GM23248 (cell line): Measurements from ENCODE around the gene MIB1. TPM values are rescaled to one million over a fixed set of nuclear protein-coding genes. Genes with fewer than 3 reads are reported as not detected.

Source experiments
- DNase-seq: peaks from one replicate; pipeline ENCODE4 v3.0.0-alpha.2; 2015
- H2AFZ ChIP-seq: fragments of 200-600 bp; sonication (generic); 2 replicates; pipeline ENCODE4 v1.6.1; 2016; ENCODE audit warnings: antibody characterized with exemption
- H3F3A ChIP-seq: fragments of 200-600 bp; sonication (generic); 2 replicates; pipeline ENCODE4 v1.6.1; 2016; ENCODE audit warnings: mild to moderate bottlenecking, antibody characterized with exemption, mixed run types; ENCODE audit not compliant: insufficient read depth
- H3K27ac ChIP-seq: fragments of 200-600 bp; sonication (generic); 2 replicates; pipeline ENCODE4 v1.5.1; 2016; ENCODE audit warnings: mild to moderate bottlenecking
- H3K27me3 ChIP-seq: fragments of 200-600 bp; sonication (generic); replicated peaks from 2 replicates; pipeline ENCODE4 v1.6.1; 2016; ENCODE audit warnings: mild to moderate bottlenecking; ENCODE audit not compliant: insufficient read depth
- H3K36me3 ChIP-seq: fragments of 200-600 bp; sonication (generic); 2 replicates; pipeline ENCODE4 v1.6.1; 2016; ENCODE audit warnings: low read depth, mild to moderate bottlenecking
- H3K4me1 ChIP-seq: fragments of 200-600 bp; sonication (generic); 2 replicates; pipeline ENCODE4 v1.6.1; 2016; ENCODE audit warnings: mild to moderate bottlenecking; ENCODE audit not compliant: insufficient read depth
- H3K4me2 ChIP-seq: fragments of 200-600 bp; sonication (generic); one replicate; pipeline ENCODE4 v1.6.1; 2016; ENCODE audit warnings: mild to moderate bottlenecking; ENCODE audit not compliant: unreplicated experiment
- H3K4me3 ChIP-seq: fragments of 200-600 bp; sonication (generic); 2 replicates; pipeline ENCODE4 v1.5.1; 2016; ENCODE audit warnings: mild to moderate bottlenecking
- H3K79me2 ChIP-seq: fragments of 200-600 bp; sonication (generic); 2 replicates; pipeline ENCODE4 v1.6.1; 2016; ENCODE audit warnings: mild to moderate bottlenecking; ENCODE audit not compliant: insufficient read depth
- H3K9ac ChIP-seq: fragments of 200-600 bp; sonication (generic); 2 replicates; pipeline ENCODE4 v1.6.1; 2016; ENCODE audit warnings: mild to moderate bottlenecking
- H3K9me2 ChIP-seq: fragments of 200-600 bp; sonication (generic); 2 replicates; pipeline ENCODE4 v1.6.1; 2016; ENCODE audit warnings: mixed run types, mild to moderate bottlenecking, moderate library complexity; ENCODE audit not compliant: insufficient read depth
- H3K9me3 ChIP-seq: fragments of 200-600 bp; sonication (generic); one replicate; pipeline ENCODE4 v1.6.1; 2017; ENCODE audit warnings: low read depth
- H4K20me1 ChIP-seq: fragments of 200-600 bp; sonication (generic); 2 replicates; pipeline ENCODE4 v1.6.0; 2016; ENCODE audit not compliant: insufficient read depth
- EZH2 ChIP-seq: fragments of 200-600 bp; sonication (generic); IDR thresholded peaks from 2 replicates; pipeline ENCODE4 v1.6.1; 2018; ENCODE audit warnings: antibody characterized with exemption, mild to moderate bottlenecking; ENCODE audit not compliant: insufficient read depth, poor library complexity, severe bottlenecking
- EZH2phosphoT487 ChIP-seq: fragments of 200-600 bp; sonication (generic); IDR thresholded peaks from 2 replicates; pipeline ENCODE4 v1.6.1; 2018; ENCODE audit warnings: antibody characterized with exemption, moderate library complexity, mild to moderate bottlenecking, low read depth; ENCODE audit not compliant: insufficient read depth
- WGBS, 2 experiments: methylation state at CpG; one replicate each; pipeline ENCODE4 v1.1.6; 2015 to 2017; ENCODE audit warnings: low lambda C conversion rate in 2 of 2, low coverage in 1 of 2; ENCODE audit errors: missing lambda C conversion rate in 2 of 2; 5-methylcytosine and 5-hydroxymethylcytosine counted together
- in situ Hi-C: fragments of 300-500 bp; cut with MboI; formaldehyde crosslinking; loops from 2 replicates; pipeline ENCODE4 v1.15.0; 2020
- polyA plus RNA-seq: library from polyadenylated mRNA; unstranded; fragments of >200 nt; fragmentation: Nextera tagmentation; extraction: Ambion mirVana; gene quantifications from 2 replicates; pipeline ENCODE4 v1.2.1, GENCODE V29; 2016
- total RNA-seq: library from RNA; depleted of rRNA; stranded (reverse); fragments of >200 nt; shearing (Covaris generic); gene quantifications from 2 replicates; pipeline ENCODE4 v1.2.3, GENCODE V29; 2014

Gene MIB1
- total and polyA plus RNA-seq, 2 experiments from 2014 or later: 5.1 to 39.0 TPM

DNA sequence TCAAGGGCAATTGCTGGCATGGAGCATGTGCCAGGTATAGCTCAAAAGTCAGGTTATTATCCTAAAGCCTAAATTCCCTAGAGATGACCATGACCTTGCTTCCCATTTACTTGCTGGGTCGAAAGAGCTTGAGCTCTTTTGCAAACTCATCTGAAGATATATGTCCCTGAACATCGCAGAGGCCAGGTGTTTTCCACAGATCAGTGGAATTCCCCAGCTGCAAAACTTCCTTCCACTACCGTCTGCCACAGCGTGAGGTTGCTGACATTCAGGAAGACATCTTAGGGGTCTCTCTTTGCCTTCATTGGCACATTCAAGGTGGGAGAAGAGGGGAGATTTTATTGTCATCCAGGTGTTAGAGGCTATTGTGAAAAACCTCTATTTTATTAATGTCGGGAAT, 171.0 kb downstream of the MIB1 start:
- 25 to 26% methylated on average over 5 of the region's 5 CpGs for WGBS, 2 experiments

DNA sequence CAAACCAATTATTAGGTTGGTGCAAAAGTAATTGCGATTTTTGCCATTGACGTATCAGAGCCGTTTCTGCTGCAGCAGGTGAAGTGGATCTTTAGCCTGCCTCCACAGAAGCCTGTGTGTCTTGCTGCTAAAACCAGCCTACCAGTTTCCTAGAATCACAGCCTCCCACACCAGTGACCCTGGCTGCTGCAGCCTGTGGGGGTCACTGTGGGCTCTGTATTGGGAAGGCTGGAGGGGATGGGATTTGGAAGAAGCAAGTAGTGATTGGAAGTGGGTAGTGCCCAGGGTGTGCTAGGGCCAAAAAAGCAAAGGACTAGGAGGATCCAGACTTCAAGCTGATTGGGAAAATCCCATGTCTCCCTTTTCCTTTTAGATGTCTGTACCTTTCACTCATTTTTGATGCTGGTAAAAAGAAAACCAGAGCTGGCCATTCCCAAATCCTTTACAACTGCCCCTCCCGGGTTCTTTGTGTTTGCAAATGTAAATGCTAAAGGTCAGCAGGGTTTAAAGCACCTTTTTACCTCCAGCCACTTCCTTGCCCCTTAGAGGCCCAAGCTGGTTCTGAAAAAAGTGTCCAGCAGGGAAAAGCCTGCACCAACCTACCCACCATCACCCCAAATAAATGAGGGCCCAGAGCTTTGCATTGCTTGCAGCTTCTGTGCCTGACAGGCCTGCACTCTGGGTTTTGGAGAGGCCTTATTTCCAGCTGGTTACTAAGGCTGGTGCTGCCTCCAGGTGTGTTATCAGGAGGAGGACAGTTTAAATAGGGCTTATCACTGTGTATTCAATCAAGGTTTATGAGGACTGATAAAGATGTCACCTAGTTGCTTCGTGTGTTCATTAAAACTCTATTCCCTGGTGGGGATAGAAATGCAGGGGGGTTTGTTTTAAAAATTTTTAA, 172.0 kb downstream of the MIB1 start:
- H3F3A ChIP-seq: no peaks in the 10 kb centered on the region
- no peaks in the 10 kb centered on the region for H3K4me1 ChIP-seq
- no peaks in the 10 kb centered on the region for H3K9me2 ChIP-seq
- no peaks in the 10 kb centered on the region for H3K79me2 ChIP-seq
- peaks cover 31% of the 10 kb centered on the region for H3K27me3 ChIP-seq
- H3K4me3 ChIP-seq: no peak overlapping the region
- no peaks in the 10 kb centered on the region for H3K9me3 ChIP-seq
- H3K27ac ChIP-seq: no peak overlapping the region
- no peak overlapping the region for H3K9ac ChIP-seq
- no peak overlapping the region for H3K4me2 ChIP-seq
- H2AFZ ChIP-seq: no peak overlapping the region
- DNase-seq: no peak
- in situ Hi-C loops: loop anchor here (10.0 kb wide), 1 partner anchor 652 kb away; no protein-coding TSS in a partner anchor
- WGBS, 2 experiments: 23 to 36% methylated on average over 5 of the region's 5 CpGs
- no peaks in the 10 kb centered on the region for H4K20me1 ChIP-seq
- H3K36me3 ChIP-seq: no peaks in the 10 kb centered on the region
- TF ChIP-seq EZH2phosphoT487 (no peak), EZH2 (no peak)

More for the DNA sequence above, 171.0 kb downstream of the MIB1 start:
- Histone ChIP-seq H3K9ac (no peak overlapping the region), H3K9me3 (no peaks in the 10 kb centered on the region), H3K27ac (no peak overlapping the region), H3K36me3 (no peaks in the 10 kb centered on the region), H3K4me1 (no peaks in the 10 kb centered on the region), H3K27me3 (peaks cover 40% of the 10 kb centered on the region), H4K20me1 (no peaks in the 10 kb centered on the region), H3K4me3 (no peak overlapping the region), H3K4me2 (no peak overlapping the region), H3K79me2 (no peaks in the 10 kb centered on the region), H3F3A (no peaks in the 10 kb centered on the region), H3K9me2 (no peaks in the 10 kb centered on the region), H2AFZ (no peak overlapping the region)
- DNase-seq: no peak
- in situ Hi-C loops: loop anchor here (10.0 kb wide), 1 partner anchor 653 kb away; no protein-coding TSS in a partner anchor
- TF ChIP-seq EZH2phosphoT487: no peak
- TF ChIP-seq EZH2: no peak

DNA sequence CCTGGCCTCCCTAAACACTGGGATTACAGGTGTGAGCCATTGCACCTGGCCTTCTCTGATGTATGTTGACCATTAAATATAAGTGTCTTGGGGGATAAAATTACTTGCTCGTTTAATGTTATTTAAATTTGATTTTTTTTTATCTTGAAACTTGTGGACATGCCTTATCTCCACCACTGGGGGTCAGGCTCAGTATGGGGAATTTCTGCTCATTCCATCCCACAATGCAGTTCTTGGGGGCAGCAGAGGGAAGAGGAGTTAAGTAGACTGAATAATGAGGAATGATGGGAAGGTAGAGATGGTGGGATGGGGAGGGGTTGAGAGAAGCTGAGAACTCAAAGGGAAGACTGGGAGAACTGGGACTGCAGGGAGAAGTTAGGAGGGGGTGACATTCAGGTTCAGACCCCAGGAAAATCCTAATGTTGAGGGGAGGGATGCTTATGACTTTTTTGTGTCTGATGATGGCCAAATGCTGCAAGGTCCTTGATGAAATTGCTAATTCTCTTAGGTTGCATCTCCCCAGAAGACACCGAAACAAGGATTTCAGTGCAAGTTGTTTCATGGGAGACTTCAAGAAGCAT, 174.2 kb downstream of the MIB1 start:
- TF ChIP-seq EZH2phosphoT487 (no peak), EZH2 (no peak)
- peaks cover 3% of the 10 kb centered on the region for H3K9me3 ChIP-seq
- no peaks in the 10 kb centered on the region for H3K79me2 ChIP-seq
- no peak overlapping the region for H3K4me3 ChIP-seq
- no peak overlapping the region for H2AFZ ChIP-seq
- H3K27ac ChIP-seq: no peak overlapping the region
- in situ Hi-C loops: loop anchor here (10.0 kb wide), 1 partner anchor 650 kb away; no protein-coding TSS in a partner anchor
- DNase-seq: peak; percentile 70
- H4K20me1 ChIP-seq: no peaks in the 10 kb centered on the region
- H3K9ac ChIP-seq: no peak overlapping the region
- no peaks in the 10 kb centered on the region for H3K4me1 ChIP-seq
- 50% methylated on average over 2 of the region's 2 CpGs for WGBS, 2 experiments
- no peak overlapping the region for H3K4me2 ChIP-seq
- peaks cover 25% of the 10 kb centered on the region for H3K27me3 ChIP-seq
- H3F3A ChIP-seq: no peaks in the 10 kb centered on the region
- H3K36me3 ChIP-seq: no peaks in the 10 kb centered on the region
- H3K9me2 ChIP-seq: no peaks in the 10 kb centered on the region

DNA sequence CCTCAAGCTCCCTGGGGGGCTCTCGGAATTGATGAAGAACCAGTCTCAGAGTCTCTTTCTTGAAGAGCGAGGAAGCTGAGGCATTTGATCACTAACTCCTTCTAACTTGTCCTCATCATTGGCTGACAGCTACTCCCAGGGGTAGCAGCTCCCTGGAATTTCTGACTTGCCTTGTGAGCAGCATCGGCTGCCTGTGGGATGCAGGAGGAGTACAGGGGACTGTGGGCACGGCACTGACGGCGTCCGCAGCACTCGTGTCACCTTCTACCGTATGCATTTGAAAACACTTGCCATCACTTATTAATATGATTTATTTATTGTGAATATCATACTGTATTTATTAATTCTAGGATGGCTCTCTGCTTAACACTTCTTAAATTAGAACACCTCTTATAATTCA, 175.0 kb downstream of the MIB1 start:
- no peak overlapping the region for H3K9ac ChIP-seq
- no peak overlapping the region for H3K4me3 ChIP-seq
- no peaks in the 10 kb centered on the region for H3K9me2 ChIP-seq
- H4K20me1 ChIP-seq: no peaks in the 10 kb centered on the region
- no peak overlapping the region for H2AFZ ChIP-seq
- H3K4me2 ChIP-seq: no peak overlapping the region
- H3K36me3 ChIP-seq: no peaks in the 10 kb centered on the region
- H3F3A ChIP-seq: no peaks in the 10 kb centered on the region
- no peaks in the 10 kb centered on the region for H3K79me2 ChIP-seq
- H3K4me1 ChIP-seq: no peaks in the 10 kb centered on the region
- no peak overlapping the region for H3K27ac ChIP-seq
- H3K27me3 ChIP-seq: peaks cover 21% of the 10 kb centered on the region
- in situ Hi-C loops: loop anchor here (10.0 kb wide), 1 partner anchor 649 kb away; no protein-coding TSS in a partner anchor
- TF ChIP-seq EZH2: no peak
- no peak for TF ChIP-seq EZH2phosphoT487
- H3K9me3 ChIP-seq: peaks cover 3% of the 10 kb centered on the region
- 70 to 76% methylated on average over 9 of the region's 9 CpGs for WGBS, 2 experiments
- no peak for DNase-seq
